WI38 (cell line): ENCODE data around the gene HK2.
"Not testable (repeated sequence)": the region's sequence is repeated elsewhere in the genome, so short reads cannot be mapped to it uniquely, and the experiment has no call there.

Source experiments
- H3K4me3 ChIP-seq: 2 replicates; pipeline ENCODE4 v1.5.1; 2011; ENCODE audit warnings: low read depth, mild to moderate bottlenecking, control low read depth, low read length
- CTCF ChIP-seq: IDR thresholded peaks from 2 replicates; pipeline ENCODE4 v1.5.1; 2012; ENCODE audit warnings: low read depth, mild to moderate bottlenecking, control low read depth, low read length

HK2 gene

GRCh38 chr2:74833418-74834233 is at the start of gene HK2:
TSS of gene HK2 (plus strand) at chr2:74834127. CDS start at chr2:74834581, 454 bp downstream.
- no peak for TF ChIP-seq CTCF
- H3K4me3 ChIP-seq = peak within 1 kb of the TSS; percentile 90

DNA sequence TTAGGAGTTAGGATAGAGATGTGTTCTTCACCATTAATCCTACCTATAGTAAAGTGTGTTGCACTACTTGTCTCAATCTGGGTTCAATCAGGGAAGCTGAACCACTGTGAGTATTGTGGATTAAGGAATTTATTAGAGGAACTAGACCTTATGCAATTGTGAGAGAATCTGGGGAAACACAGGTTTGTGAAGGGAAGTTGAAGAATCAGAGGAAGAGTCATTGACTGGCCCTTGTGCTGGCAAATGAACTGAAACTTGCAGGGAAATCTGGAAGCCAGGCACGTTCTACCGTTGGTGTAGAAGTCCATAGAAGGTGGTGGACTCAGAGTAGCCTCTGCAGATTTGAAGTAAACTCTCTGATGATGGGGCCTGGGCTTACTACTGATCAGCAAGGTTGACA is 44.7 kb upstream of the HK2 start:
- H3K4me3 ChIP-seq = no peak overlapping the region
- no peak for TF ChIP-seq CTCF

DNA sequence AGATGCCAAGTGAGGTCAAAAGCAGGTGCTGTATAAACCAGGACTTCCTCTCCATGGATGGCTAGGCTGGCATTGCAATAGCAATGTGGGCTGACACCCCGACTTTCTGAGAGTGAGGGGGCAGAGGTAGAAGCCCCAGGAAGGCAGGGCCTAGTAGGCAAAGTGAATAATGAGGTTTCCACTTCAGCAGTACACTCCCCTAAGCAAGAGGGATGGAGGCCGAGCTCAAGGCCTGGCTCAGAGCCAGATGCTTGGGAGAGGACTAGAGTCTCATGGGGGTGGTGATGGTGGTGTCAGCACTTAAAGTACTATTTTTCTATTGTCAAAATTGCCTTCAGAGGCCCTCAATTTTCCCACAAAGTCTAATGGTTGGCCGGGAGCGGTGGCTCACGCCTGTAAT is 41.6 kb upstream of the HK2 start:
- H3K4me3 ChIP-seq = no peak overlapping the region
- no peak for TF ChIP-seq CTCF

DNA sequence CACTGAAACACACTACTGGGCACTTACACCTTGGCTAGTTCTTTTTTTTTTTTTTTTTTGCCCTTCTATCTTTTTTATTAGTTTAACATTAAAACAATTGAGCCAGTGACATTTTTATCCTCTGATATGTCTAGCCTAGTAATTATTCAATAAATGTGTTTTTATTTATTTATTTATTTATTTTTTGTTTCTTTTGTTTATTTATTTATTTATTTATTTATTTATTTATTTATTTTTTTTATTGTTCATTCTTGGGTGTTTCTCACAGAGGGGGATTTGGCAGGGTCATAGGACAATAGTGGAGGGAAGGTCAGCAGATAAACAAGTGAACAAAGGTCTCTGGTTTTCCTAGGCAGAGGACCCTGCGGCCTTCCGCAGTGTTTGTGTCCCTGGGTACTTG is 39.0 kb upstream of the HK2 start:
- not testable (repeated sequence) for H3K4me3 ChIP-seq

- H3K4me3 ChIP-seq = no peak overlapping the region
- no peak for TF ChIP-seq CTCF
Observed at GRCh38 chr2:74806355-74806839, 27.5 kb upstream of the HK2 start.

DNA sequence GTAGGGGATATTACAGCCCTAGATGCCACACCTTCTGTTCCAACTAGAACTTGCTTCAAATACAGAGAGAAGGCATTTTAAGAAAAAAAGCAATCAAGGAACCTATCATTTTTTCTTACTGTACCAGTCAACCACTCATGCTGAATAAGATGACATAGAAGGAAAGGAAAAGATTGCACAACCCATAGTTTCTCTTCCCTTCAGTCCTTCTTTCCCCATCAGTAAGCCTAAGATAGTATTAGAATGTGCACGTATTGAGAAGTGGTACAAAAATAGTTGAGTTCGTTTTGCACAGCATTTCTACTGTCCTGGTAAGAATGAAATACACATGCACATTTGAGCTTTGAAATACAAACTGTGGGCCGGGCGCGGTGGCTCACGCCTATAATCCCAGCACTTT is 27.0 kb upstream of the HK2 start:
- no peak for TF ChIP-seq CTCF
- H3K4me3 ChIP-seq = no peak overlapping the region

- H3K4me3 ChIP-seq = no peak overlapping the region
- no peak for TF ChIP-seq CTCF
Observed at GRCh38 chr2:74812787-74813590, 20.9 kb upstream of the HK2 start.
